Measurements from ENCODE around the gene PIK3R5. TPM values are rescaled to one million over a fixed set of nuclear protein-coding genes. Genes with fewer than 3 reads are reported as not detected.
A peak's percentile ranks its signal among the peaks of the same experiment; 100 is the strongest.

PIK3R5 gene
- total and polyA plus RNA-seq, 7 experiments from 2014 or later: 18.0 to 231 (median 73.8) TPM

DNA sequence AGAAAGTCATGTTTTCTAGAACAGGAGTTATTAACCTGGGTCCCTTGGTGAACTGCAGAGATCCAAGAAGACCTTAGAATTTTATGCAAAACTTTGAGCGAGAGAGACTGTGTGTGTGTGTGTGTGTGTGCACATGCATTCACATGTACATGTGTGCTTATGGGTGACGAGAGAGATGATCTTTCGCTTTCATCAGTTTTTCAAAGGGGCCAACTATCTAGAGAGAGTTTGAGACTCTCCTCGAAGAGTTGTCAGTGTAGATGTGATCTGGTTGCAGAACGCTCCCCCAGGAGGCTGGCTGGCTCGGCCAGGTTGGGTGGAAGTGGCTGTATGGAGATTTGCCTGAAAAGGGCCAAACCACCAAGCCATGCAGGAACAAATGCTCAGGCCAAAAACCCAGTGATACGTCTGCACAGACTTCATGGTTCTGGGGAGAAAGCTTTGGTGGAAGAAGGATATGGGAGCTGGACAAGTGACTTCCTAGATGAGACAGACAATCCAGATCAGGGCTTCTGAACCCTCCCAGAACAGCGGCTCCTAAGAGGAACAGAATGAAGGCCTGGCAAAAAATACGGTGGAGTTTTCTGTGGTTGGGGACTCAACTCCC, 6.1 kb downstream of the PIK3R5 start:
- Mint-ChIP-seq H3K27me3 (no peaks in the 10 kb centered on the region), H3K4me1 (peaks cover 87 to 96% (median 93%) of the 10 kb centered on the region in 7 donors), H3K4me3 (peak overlapping the region; percentile 26 to 94 (median 72)), H3K36me3 (peaks cover 17 to 71% (median 43%) of the 10 kb centered on the region in 5 donors), H3K9me3 (peaks cover 0 to 1% (median 0%) of the 10 kb centered on the region in 11 donors), H3K27ac (peak overlapping the region; percentile 75 to 93 (median 83))
- DNase-seq (peak in 1 of 9 donors; percentile 19), ATAC-seq (no peak)
- ChIA-PET CTCF (interaction anchor here (0.7 kb wide), 1 partner anchor 32 kb away, joined by 3 read pairs; no protein-coding TSS in a partner anchor), POLR2A (interaction anchor here (0.6 to 11.9 kb wide), 3 partner anchors 12 to 144 kb away, joined by 3 to 126 read pairs (median 9); no protein-coding TSS in a partner anchor)
- Histone ChIP-seq H3K4me3 (ENCODE audit: low read length) (no peak overlapping the region), H3K9me3 (ENCODE audit: control insufficient read depth in 2 of 3, low read length in 3 of 3) (no peaks in the 10 kb centered on the region), H3K27ac (ENCODE audit: low read depth, low read length) (peak overlapping the region; percentile 70), H3K4me1 (ENCODE audit: control insufficient read depth in 2 of 2, insufficient read depth in 2 of 2, low read length in 2 of 2) (peaks cover 93% of the 10 kb centered on the region in 2 donors), H3K27me3 (ENCODE audit: control insufficient read depth in 2 of 2, insufficient read depth in 2 of 2, low read length in 2 of 2) (no peaks in the 10 kb centered on the region), H3K36me3 (ENCODE audit: control insufficient read depth in 2 of 3, insufficient read depth in 3 of 3, low read length in 3 of 3) (peaks cover 0 to 9% (median 5%) of the 10 kb centered on the region in 3 experiments)
- intact Hi-C loops (cut with micrococcal nuclease): no loop called here

DNA sequence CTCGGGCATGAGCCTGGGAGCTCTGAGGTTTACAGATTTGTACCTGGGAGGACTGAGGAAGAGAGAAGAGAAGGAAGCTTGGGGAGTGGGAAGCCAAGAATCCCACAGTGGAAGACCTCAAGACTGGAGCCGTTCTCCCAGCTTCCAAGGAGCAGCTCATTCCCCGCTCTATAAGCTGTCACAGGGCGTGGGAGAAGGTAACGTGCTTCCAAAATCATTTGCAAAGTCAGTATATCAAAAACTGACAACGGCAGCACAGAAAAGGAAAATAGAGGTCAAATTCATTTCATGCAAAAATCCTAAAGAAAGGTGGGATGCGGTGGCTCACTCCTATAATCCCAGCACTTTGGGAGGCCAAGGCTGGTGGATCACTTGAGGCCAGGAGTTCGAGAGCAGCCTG, 7.8 kb downstream of the PIK3R5 start:
- H3K27me3 Mint-ChIP-seq: no peaks in the 10 kb centered on the region
- Histone ChIP-seq H3K36me3 (ENCODE audit: control insufficient read depth in 2 of 3, insufficient read depth in 3 of 3, low read length in 3 of 3) (peaks cover 0 to 9% (median 5%) of the 10 kb centered on the region in 3 experiments), H3K27ac (ENCODE audit: low read depth, low read length) (peak overlapping the region; percentile 70), H3K27me3 (ENCODE audit: control insufficient read depth in 2 of 2, insufficient read depth in 2 of 2, low read length in 2 of 2) (no peaks in the 10 kb centered on the region), H3K4me3 (ENCODE audit: low read length) (no peak overlapping the region), H3K9me3 (ENCODE audit: control insufficient read depth in 2 of 3, low read length in 3 of 3) (no peaks in the 10 kb centered on the region), H3K4me1 (ENCODE audit: control insufficient read depth in 2 of 2, insufficient read depth in 2 of 2, low read length in 2 of 2) (peaks cover 92 to 93% of the 10 kb centered on the region in 2 donors)
- peak overlapping the region in 9 of 10 donors; percentile 6 to 94 (median 73) for H3K4me3 Mint-ChIP-seq
- H3K4me1 Mint-ChIP-seq: peaks cover 91 to 99% (median 96%) of the 10 kb centered on the region in 7 donors
- CTCF ChIA-PET: interaction anchor here (1.9 kb wide), 1 partner anchor 57 kb away, joined by 5 read pairs; no protein-coding TSS in a partner anchor
- H3K27ac Mint-ChIP-seq: peak overlapping the region; percentile 58 to 96 (median 84)
- ATAC-seq (no peak), DNase-seq (no peak)
- peaks cover 17 to 71% (median 41%) of the 10 kb centered on the region in 5 donors for H3K36me3 Mint-ChIP-seq
- intact Hi-C loops (cut with micrococcal nuclease): no loop called here
- POLR2A ChIA-PET: interaction anchor here (0.6 to 11.9 kb wide), 3 partner anchors 17 to 68 kb away, joined by 4 to 126 read pairs (median 4); no protein-coding TSS in a partner anchor
- peaks cover 0 to 2% (median 0%) of the 10 kb centered on the region in 11 donors for H3K9me3 Mint-ChIP-seq

DNA sequence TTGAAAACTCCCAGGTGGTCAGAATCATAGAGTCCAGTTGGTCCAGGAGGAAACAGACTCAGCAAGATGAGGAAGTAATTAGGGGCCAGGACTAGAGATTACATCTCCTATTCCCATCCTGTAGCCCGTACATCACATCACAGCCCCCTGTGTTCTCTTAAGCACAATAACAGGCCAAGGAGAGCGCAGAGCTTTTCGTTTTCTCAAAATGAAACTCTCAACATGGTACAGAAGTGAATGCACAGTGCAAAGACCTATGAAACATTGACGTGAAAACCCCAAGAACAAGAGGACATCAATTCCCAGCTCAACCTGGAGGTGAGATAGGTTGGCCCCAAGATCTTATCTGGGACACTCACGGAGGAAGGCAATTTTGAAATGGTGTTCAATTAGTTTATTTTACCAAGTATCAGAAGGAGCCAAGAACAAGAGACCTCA, 9.0 kb downstream of the PIK3R5 start:
- no peaks in the 10 kb centered on the region for H3K27me3 Mint-ChIP-seq
- POLR2A ChIA-PET: interaction anchor here (0.5 to 11.9 kb wide), 5 partner anchors 7 to 57 kb away, joined by 3 to 126 read pairs (median 4); partner anchors contain the start of gene PIK3R5
- peaks cover 0 to 8% (median 0%) of the 10 kb centered on the region in 11 donors for H3K9me3 Mint-ChIP-seq
- no peak overlapping the region for H3K4me3 ChIP-seq (ENCODE audit: low read length)
- peaks cover 0 to 9% (median 0%) of the 10 kb centered on the region in 3 experiments for H3K36me3 ChIP-seq (ENCODE audit: control insufficient read depth in 2 of 3, insufficient read depth in 3 of 3, low read length in 3 of 3)
- peaks cover 23 to 76% (median 50%) of the 10 kb centered on the region in 5 donors for H3K36me3 Mint-ChIP-seq
- H3K27ac Mint-ChIP-seq: peak overlapping the region; percentile 80 to 98 (median 96)
- H3K4me1 Mint-ChIP-seq: peaks cover 87 to 99% (median 96%) of the 10 kb centered on the region in 7 donors
- CTCF ChIA-PET: no interaction called here
- H3K9me3 ChIP-seq (ENCODE audit: control insufficient read depth in 2 of 3, low read length in 3 of 3): no peaks in the 10 kb centered on the region
- DNase-seq: no peak
- H3K27me3 ChIP-seq (ENCODE audit: control insufficient read depth in 2 of 2, insufficient read depth in 2 of 2, low read length in 2 of 2): no peaks in the 10 kb centered on the region
- no peak for ATAC-seq
- intact Hi-C loops (cut with micrococcal nuclease): no loop called here
- peaks cover 93 to 94% of the 10 kb centered on the region in 2 donors for H3K4me1 ChIP-seq (ENCODE audit: control insufficient read depth in 2 of 2, insufficient read depth in 2 of 2, low read length in 2 of 2)
- peak overlapping the region in 7 of 10 donors; percentile 39 to 94 (median 76) for H3K4me3 Mint-ChIP-seq
- peak overlapping the region; percentile 70 for H3K27ac ChIP-seq (ENCODE audit: low read depth, low read length)

DNA sequence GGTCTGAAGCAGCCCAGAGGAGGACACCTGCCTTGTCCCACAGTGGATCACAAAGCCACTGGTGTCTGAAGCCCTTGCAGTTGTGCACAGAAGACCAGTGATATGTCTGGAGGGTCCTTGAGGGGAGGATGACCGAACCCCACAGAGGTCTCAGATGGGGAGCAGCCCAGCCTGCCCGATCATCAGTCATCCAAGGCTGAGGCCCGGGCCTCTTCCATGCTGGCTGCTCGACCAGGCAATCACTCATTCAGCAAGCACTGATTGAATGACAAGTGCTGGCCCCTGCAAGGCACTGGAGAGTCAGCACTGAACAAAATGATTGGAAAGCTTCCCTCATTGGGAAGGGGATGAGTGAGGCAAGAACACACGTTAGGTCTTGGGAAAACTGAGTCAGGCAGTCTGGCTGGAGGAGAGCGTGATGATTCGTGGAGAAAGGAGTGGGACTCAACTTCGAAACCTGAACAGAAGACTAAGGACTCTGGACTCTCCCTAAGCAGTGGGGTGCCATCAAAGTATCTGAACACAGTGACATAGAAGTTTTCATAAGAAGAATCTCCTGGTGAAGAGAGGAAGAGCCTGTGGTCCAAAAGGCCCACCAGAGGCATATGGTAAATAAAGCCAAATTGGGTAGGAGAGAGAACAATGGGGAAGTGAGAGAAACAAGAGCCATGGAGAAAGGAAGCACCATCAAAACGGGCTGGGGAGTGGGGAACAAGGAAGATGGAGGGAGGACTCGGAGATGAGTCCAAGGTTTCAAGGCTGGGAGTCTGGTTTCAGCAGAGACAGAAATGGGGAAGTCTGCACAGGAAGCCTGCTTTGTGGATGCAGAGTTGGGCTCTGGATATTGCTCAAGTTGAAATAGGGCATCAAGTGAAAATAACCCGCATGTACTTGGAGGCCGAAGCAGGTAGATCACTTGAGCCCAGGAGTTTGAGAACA, 10.2 kb downstream of the PIK3R5 start:
- POLR2A ChIA-PET: interaction anchor here (0.7 to 11.9 kb wide), 7 partner anchors 8 to 60 kb away, joined by 3 to 126 read pairs (median 6); partner anchors contain the start of gene PIK3R5
- Histone ChIP-seq H3K36me3 (ENCODE audit: control insufficient read depth in 2 of 3, insufficient read depth in 3 of 3, low read length in 3 of 3) (peaks cover 0 to 9% (median 0%) of the 10 kb centered on the region in 3 experiments), H3K4me3 (ENCODE audit: low read length) (peak overlapping the region; percentile 33), H3K4me1 (ENCODE audit: control insufficient read depth in 2 of 2, insufficient read depth in 2 of 2, low read length in 2 of 2) (peaks cover 87 to 99% of the 10 kb centered on the region in 2 donors), H3K27me3 (ENCODE audit: control insufficient read depth in 2 of 2, insufficient read depth in 2 of 2, low read length in 2 of 2) (no peaks in the 10 kb centered on the region), H3K9me3 (ENCODE audit: control insufficient read depth in 2 of 3, low read length in 3 of 3) (no peaks in the 10 kb centered on the region), H3K27ac (ENCODE audit: low read depth, low read length) (peak overlapping the region; percentile 70)
- Mint-ChIP-seq H3K36me3 (peaks cover 20 to 80% (median 49%) of the 10 kb centered on the region in 5 donors), H3K9me3 (peaks cover 0 to 20% (median 3%) of the 10 kb centered on the region in 11 donors), H3K27me3 (no peaks in the 10 kb centered on the region), H3K27ac (peak overlapping the region; percentile 27 to 98 (median 96)), H3K4me1 (peaks cover 85 to 100% (median 98%) of the 10 kb centered on the region in 7 donors), H3K4me3 (peak overlapping the region; percentile 16 to 94 (median 83))
- peak; percentile 10 for ATAC-seq
- DNase-seq: no peak
- CTCF ChIA-PET: no interaction called here
- intact Hi-C loops (cut with micrococcal nuclease): loop anchor here in 1 of 2 donors (2.0 kb wide), 1 partner anchor 14 kb away; no protein-coding TSS in a partner anchor

DNA sequence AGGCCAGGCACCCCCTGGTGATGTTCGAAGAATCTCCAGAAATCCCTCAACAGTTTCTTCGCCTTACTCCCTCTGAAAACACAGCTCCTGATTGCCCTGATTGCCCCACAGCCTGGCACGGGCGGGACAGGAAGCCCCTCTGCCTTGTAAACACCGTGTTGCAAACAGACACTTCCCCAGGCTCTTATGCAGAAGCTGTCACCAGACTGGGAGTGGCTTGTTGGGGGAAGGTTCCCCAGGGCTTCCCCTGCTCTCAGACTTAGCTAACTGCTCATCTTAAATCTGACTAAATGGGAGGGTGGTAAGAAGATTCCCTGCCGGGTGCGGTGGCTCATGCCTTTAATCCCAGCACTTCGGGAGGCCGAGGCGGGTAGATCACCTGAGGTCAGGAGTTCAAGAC, 11.2 kb downstream of the PIK3R5 start:
- peak overlapping the region; percentile 33 for H3K4me3 ChIP-seq (ENCODE audit: low read length)
- peak overlapping the region; percentile 76 to 94 (median 86) for H3K4me3 Mint-ChIP-seq
- H3K36me3 ChIP-seq (ENCODE audit: control insufficient read depth in 2 of 3, insufficient read depth in 3 of 3, low read length in 3 of 3): peaks cover 0 to 3% (median 0%) of the 10 kb centered on the region in 3 experiments
- H3K4me1 ChIP-seq (ENCODE audit: control insufficient read depth in 2 of 2, insufficient read depth in 2 of 2, low read length in 2 of 2): peaks cover 81 to 99% of the 10 kb centered on the region in 2 donors
- ATAC-seq (peak; percentile 95), DNase-seq (peak; percentile 52 to 93 (median 83))
- H3K27me3 Mint-ChIP-seq: no peaks in the 10 kb centered on the region
- H3K27ac ChIP-seq (ENCODE audit: low read depth, low read length): peak overlapping the region; percentile 70
- intact Hi-C loops (cut with micrococcal nuclease): loop anchor here (1.0 to 2.0 kb wide), 4 partner anchors 11 to 55 kb away; partner anchors contain the start of gene PIK3R5 (in 2 of the 2)
- H3K9me3 ChIP-seq (ENCODE audit: control insufficient read depth in 2 of 3, low read length in 3 of 3): no peaks in the 10 kb centered on the region
- ChIA-PET CTCF (interaction anchor here (0.7 to 1.3 kb wide), 3 partner anchors 10 to 53 kb away, joined by 3 read pairs; partner anchors contain the start of gene PIK3R5), POLR2A (interaction anchor here (0.6 to 11.9 kb wide), 9 partner anchors 9 to 578 kb away, joined by 3 to 126 read pairs (median 4); partner anchors contain the start of gene PIK3R5)
- peaks cover 0 to 23% (median 3%) of the 10 kb centered on the region in 11 donors for H3K9me3 Mint-ChIP-seq
- no peaks in the 10 kb centered on the region for H3K27me3 ChIP-seq (ENCODE audit: control insufficient read depth in 2 of 2, insufficient read depth in 2 of 2, low read length in 2 of 2)
- peaks cover 78 to 100% (median 98%) of the 10 kb centered on the region in 7 donors for H3K4me1 Mint-ChIP-seq
- H3K27ac Mint-ChIP-seq: peak overlapping the region; percentile 84 to 98 (median 96)
- peaks cover 20 to 78% (median 46%) of the 10 kb centered on the region in 5 donors for H3K36me3 Mint-ChIP-seq
